Skin of body (tissue), 2 donors: ENCODE data around the gene HSPA12A. TPM values are rescaled to one million over a fixed set of nuclear protein-coding genes. Genes with fewer than 3 reads are reported as not detected.

Experiments
- DNase-seq: peaks from one replicate; lab custom pipeline; 2025; lab: John Stamatoyannopoulos, UW
- total RNA-seq: library from RNA; depleted of rRNA; stranded (reverse); fragments of >200 nt; gene quantifications from one replicate; pipeline ENCODE4 v1.2.3, GENCODE V29; 2014

The HSPA12A gene
- total RNA-seq, 1 donor from 2014 or later = 11.2 TPM

DNA sequence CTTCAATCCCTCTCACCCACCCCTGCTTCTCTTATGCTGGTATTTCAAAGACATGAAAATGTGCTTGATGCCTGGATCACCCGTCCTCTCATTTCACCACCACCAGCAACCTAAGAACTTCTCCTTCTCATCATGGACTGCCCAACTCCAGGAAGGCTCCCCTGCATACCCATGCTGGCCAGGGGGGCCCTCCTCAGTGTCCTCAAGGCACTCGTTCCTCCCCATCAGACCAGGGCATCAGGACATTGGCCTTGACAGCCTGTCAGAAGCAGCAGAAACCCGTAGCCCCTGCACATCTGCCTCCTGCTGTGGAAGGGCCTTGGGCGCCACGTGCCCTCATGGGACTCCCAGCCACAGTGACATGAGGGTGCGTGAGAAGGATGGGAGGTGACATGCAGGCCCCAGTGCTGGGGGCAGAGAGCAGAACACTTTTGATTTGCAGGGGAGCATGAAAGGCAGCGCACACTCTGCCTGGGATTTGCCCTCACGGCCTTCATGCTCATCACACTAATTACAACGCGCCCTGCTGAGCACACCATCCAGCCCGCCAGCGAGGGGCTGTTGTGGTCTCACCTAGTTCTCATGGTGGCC lies 1.9 kb upstream of the HSPA12A start:
- DNase-seq = no peak

DNA sequence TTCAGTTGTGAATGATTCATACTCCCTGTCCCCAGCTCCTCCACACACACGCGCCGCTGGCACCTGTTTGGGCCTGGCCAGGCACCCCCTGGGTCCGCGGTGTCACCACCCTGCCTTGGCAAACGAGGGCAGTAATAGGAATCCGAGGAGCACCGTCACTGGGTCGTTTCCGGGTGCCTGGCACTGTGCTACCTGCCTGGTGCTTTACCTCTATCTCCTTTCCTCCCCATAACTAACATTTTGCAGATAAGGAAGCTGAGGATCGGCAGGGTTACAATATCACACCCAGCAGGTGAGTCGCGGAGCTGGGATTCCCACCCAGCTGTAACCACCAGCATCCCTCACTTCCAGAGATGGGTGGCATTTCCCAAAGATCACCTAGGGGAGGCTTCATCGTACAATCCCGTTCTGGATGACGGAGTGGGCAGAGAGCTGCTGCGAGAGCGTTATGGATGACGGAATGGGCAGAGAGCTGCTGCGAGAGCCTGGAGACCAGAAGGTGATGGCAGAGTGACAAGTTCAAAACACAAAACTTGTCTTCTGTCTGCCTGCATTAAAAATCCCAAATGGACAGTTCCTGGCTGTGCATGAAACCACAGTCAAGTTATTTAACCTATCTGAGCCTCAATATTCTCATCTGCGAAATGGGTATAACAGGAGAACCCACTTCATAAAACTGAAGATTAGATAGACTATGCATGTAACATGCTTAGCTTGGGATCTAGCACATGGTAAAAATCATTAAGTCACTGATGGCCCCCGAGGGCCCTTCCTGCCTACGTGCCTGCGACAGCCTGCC lies 1.1 kb upstream of the HSPA12A start:
- DNase-seq = peak; percentile 18

DNA sequence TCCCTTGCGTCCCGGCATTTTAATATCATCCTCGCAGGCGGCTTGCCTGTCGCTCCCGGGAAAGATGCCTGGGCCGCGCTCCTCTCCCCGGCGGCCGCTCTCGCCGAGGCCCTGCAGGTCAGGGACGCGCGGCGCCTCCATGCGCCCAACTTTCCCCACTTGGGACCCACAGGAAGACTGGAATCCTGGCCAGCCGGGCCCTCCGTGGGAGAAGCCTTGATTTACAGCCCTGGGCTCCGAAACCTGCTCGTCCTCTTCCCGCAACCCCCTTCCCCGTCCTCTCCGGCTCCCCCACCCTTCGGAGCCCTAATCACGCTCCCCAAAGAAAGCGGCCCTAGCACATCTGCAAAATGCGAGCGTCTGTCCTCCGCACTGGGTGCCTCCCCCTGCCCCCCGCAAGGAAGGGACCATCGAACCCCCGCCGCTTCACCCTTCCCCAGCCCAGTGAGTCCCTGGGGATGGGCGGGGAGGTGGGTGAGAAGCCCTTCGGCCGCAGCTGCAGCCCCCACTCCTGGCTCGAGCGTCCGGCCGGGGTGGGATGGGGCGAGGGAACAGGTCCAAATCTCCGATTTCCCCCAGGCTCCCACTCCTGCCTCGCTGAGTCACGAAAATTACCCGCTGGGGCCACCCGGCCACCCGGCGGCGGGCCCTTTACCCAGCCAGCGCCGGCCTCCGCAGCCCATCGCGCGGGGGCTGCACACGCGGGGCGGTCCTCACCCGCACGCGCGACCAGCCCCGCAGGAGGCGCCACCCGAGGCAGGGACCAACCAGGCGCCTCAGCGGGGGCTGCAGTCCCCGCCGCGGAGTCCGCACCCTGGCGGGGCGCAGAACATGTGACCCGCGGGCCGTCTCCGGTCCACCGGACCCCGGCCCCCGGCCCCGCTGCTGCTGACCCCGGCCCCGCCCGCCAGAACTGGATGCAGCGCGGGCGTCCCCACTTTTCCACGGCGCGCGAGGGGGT lies 695 bp downstream of the HSPA12A start:
- DNase-seq = no peak

DNA sequence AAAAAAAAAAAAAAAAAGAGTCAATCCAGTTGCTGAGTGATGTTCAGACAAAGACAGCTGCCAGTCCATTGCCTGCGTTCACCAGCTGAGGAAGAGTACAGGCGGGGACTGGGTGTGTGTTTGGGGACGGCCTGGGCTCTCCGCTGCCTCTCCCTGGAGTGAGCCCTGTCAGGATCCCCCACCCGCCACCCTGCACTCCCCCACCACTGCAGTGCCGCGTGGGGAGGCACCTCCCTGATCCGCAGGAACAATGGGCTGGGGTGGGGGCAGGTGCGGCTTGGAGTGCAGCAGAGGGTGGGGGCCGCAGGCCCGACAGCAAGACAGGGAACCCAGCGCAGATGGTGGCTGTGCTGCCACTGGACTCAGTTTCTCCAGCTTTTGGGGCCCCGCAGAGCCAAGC lies 1.4 kb downstream of the HSPA12A start:
- DNase-seq = no peak

DNA sequence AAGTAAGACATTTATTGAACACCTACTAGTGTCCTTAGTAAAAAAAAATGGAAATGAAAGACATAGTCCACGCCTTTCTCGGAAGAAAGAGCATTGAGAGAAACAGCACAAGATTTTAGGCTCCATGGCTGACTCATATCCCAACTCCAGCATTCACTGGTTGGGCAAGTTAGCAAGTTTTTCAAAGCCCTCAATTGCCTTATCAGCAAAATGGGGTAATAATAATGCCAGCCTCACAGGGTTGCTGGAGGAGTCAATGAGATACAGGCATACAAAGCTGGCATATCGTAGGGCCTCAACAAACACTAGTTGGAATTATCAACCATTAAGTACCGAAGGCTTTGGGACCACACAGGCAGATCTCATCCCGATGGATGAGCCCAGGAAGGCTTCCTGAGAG lies 4.0 kb downstream of the HSPA12A start:
- DNase-seq = no peak

DNA sequence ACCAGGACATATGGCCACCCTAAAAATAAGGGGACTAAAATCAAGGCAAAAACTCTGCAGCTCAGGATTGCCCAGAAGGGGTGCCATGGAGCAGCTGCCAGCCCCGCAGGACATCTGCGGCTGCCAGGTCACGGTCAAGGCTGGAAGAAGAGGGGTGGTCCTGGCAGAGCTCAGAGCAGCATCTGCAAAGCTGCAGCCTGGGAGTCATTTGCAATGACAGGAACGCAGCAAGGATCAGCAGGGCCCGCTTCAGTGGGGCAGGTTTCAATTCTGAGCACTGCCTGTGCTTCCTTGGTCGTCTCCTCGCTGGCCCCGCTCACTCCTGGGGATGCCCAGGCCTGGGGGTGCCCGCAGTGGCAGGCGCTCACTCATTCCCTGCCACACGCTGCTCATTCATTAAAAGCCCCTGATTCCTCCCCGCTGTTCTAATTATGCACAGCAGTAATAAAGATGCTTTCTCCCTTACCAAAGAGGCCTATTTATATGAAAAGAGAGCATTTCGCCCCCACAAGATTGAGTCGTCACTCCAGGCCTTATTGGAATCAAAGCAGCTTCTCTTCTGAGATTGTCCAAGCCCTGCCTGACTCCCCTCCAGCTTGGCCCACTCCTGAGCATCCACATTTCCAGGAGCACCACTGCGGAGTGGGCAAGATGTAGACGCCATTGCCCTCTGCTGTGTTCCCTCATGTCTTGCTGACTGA lies 4.6 kb downstream of the HSPA12A start:
- DNase-seq = no peak

DNA sequence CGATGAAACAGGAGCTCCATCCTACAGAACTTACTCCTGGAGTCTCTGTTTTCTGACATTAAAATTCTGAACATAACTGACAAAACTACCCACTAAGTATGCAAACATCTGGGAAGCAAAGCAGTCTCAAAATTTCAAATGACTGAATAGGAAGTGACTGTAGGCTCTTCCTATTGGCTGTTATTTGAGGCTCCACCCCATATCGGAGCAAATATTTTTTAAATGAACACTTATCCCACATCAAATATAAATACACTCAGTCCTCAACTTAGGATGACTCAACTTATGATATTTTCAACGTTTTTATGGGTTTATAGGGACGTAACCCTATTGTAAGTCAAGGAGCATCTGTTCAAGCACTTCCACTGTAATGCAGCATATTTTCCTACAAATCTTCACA lies 8.8 kb downstream of the HSPA12A start:
- no peak for DNase-seq

DNA sequence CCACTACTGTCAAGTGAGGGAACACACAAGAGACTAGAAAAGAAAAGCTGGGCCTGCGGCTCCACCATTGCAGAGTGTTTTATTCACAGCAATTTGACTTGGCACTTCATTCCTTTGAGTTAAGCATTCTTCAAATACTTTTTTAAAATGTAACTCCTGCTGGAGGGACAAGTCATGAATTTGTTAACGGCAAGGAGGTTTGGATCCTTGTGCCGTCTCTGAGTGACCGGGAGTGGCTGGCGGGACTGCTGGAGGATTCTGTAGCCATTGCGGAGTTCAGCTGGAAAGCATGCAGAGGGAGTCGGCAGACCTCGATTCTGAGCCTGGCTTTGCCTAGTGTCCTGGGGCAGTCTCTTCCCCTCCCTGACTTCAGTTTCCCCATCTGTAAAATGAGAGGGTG lies 9.8 kb downstream of the HSPA12A start:
- DNase-seq = no peak

DNA sequence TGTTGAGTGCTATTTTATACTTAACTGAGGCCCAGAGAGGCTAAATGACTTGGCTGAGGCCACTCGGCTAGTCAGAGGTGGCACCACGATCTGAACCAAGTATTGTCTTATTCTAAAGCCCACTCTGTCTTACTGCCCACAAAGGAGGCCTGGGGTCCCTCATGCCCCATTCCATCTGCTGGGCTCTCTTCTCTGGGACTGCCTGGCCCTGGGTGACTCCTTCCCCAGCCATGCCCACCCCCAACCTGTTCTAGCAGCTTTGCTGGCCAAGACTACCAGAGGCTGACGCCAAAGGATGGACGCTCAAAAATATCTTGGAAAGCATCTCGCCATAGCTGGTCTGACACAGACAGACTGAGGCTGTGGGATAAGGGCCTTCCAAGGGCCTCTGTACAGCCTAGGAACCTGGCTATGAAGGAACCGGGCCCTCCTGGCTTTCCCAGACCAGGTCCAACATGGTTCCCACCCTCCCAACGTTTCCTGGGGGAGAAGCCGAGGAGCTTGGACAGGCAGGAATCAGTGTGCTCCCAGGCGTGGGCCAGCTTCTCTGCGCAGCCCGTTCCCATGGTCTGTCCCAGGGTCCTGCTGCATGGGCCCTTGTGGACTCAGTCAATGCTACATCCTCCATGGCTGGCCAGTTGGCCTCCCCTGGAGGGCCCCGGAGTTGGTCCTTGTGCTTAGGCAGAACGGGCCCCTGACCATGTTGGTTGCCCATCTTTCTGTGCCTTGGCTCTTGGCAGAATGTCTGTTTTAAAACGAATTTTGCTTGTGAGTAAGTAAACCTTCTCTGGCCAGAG lies 11.7 kb downstream of the HSPA12A start:
- DNase-seq = no peak

DNA sequence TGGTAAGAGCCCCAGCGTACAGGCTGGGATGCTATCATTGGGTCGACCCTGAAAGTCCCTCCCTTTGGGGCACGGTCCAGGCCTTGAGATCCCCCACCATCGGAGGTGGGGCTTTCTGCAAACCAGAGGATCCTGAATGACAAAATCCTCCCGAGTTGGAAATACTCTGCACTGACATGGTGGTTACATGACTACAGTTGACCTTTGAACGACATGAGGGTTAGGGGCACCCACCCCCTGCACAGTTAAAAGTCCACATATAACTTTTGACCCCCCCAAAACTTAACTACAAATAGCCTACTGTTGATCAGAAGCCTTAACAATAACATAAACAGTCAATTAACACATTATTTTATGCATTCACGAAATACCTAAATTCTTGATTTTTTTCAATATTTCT lies 13.1 kb downstream of the HSPA12A start:
- no peak for DNase-seq

DNA sequence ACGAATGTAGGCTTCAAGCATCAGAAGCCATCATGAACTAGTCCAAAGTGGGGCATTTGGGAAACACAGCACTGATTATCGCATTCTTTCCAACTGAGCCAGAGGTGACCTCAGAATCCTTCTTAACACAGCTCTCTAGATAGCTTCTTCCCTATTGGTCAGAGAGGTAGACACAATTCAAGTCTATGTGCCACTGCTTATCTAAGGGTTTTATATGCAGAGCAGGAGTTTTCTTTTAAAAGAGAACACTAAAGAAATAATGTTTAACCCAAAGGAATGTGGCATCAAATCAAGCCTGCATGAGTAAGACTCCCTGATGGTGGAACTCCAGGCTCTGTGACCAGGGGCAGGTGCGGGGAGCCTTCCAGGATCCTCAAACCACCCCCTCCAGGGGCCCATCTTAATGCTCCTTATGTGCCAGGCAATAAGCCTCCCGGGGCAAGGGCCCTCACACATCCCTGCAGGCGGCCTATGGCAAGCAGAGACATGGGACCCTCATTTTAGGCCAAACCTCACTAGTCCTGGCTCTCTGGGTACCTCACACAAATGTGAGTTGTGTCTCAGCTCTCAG lies 13.8 kb downstream of the HSPA12A start:
- no peak for DNase-seq

DNA sequence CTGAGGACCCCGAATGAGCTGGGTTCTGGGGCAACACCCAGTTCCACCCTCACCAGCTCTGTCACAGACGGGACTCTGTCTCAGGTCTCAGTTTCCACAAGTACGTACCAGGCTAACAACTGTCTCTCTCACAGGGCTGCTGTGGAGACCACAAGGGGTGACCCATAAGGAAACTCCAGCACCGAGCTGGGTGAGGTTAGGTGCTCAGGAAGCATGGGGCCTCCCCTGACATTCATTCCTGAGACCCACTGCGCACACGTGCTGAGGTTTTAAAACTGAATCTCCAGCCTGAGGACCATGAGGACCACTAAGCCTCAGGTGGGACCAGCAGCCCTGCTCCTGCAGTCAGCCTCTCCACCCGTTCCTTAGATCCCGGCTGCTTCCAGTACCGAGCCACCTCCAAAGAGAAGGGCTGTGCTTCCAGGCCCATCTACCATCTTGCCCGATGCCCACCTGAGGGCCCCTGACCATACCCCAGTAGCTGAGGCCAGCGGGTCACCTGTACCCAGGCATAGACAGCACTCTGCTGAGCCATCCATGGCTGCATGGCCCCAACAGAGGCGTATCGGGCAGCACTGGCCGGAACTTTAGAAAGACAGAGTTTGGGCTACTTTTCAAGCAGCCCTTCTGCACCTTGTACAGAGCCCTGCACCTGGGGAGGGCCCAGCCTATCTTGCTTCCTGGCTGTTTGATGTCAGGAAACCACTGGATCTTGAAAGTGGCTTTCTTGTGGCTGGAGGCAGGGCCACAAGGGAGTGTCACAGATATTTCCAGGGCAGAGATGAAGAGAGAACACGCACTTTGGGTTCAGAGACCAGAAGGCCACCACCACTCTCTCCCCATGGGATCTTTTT lies 18.7 kb downstream of the HSPA12A start:
- no peak for DNase-seq

DNA sequence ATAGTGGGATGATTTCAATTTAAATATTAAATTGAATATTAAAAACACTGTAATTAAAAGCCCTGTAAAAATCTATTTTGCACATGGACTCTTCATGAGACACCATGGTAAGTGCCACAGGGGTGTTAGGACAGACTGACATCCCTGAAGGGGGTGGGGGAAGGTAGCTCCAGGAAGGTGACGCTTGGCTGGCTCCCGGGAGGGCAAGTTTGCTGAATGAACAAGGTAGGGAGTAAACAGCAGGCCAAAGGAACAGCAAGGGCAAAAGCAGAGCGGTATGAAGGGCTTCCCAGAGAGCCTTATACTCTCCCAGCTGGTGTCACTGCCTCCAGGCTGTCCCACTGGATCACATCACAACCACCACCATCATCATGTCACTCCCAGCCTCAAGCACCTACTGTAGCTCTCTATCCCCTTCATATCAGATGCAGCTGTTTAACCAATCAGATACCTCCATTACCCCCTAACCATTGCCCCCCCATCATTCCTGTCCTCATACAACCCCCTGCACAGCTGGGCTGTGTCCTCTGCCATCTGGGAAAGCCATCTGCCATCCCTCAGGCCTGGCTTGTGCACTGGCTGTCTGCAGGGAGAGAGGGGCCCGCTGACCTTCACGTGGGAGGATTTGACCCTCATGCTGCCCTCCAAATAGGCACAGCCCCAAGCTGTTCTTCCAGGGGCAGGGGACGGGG lies 19.5 kb downstream of the HSPA12A start:
- DNase-seq = no peak

DNA sequence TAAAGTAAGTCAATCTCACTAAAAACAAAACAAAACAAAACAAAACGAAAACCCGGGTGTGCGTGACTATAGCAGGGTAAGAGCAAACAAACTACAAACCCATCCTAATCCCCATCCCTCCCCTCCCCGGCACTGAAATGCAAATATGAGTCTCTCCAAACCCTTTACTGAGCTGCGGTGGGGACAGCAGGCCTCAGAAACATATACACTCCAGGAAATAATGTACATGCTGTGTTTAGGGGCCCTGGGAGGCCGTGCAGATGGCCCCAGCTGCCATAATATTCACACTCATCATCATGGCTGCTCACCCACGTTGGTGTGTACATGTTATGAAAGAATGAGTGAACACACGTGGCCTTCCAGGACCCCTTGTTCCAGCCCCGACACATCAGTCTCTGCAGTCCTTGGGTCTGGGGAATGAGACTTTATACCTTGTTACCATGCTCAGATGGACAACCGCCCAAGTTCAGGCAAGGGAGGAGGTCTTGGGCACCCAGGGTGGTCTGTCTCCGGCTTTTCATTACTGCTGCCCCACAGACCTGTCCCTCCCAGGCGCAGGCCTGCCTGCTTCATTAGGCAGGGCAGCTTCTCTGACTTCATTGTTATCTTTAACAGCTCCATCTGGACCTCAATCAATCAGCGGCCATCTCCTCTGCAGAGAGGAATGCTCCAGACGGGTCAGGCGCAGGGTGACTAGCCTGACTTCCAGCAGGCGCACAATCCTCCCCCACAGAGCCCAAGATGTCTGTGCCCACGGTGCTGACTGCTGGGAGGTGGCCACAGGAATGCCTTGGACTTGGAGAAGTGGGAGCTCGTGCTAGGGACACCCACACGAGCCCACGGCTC lies 20.6 kb downstream of the HSPA12A start:
- DNase-seq = no peak

DNA sequence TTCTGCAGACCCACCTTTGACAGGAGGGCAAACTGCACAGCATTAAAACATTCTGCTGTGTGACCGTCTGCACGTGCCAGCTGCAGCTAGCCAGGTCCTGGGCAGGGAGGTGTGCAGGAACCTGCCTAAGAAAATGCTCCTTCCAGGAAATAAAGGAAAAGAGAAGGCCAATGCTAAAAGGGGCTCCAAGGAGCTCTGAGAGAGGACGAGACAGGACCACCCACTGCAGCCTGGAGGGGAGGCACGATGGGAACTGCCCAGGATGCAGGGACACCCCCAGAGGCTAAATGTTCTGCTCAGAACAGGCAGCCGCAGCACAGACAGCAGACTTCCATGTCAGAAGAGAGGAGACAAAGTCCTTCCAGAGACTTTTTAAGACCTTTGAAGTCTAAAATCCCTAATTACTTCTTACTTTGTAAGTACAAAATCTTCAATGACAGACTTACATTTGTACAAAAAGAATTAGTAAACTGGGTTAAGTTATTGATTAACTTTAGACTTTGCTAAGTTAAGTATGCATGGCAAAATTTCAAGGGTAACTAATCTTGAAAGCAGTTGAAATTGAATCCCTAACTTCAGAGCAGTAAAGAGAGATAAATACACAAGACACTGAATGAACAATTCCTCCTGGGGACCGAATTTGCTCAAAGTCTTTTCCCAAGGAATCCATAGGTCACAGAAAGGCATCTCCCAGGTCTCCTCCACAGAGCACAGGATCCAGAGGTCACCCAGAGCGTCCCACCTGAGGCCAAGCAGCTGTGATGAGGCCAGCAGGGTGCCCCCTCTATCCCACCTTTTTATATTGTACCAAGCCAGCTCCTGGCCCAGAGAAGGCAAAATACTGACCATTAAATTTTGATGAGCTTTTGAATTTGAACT lies 21.5 kb downstream of the HSPA12A start:
- DNase-seq = no peak

DNA sequence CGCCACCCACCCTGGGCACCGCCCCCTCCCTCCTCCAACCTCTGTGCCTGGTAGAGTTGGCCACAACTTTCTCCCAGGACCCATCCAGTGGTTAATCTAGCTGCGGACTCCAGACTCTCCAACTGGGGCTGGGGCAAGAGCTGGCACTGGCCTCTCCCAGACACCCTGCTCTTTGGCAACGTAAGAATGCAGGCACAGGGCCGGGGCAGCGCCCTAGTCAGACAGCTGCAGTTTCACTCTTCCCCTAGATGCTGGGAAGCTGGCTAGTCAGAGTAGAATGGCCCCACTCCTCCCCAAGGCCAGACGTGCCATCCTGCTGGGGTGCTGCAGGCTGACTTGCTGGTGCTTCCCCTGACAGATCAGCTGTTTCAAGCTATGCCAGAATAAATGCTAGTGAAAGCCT lies 22.1 kb downstream of the HSPA12A start:
- no peak for DNase-seq

DNA sequence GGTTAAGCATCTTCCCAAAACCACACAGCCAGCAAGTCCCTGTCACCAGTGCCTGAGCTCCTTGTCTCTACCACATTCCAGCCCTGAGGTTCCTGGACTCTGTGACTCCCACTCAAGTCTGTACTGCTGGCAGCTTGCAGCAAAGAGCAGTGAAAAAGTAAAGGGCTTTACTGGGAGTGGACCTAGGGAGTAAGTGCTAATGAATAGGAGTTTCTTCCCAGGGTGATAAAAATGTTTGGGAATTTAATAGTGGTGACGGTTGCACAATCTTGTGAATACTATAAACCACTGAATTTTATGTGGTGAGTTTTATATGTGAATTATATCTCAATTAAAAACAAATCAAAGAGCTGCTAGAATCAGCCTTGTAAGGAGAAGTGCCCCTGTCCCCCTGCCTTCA lies 22.6 kb downstream of the HSPA12A start:
- DNase-seq = no peak
